NB4 (cell line): ENCODE measurements around the gene HLCS.

ENCODE experiments used
- CTCF ChIP-seq: IDR thresholded peaks from one replicate; pipeline ENCODE4 v1.5.1; 2012; ENCODE audit warnings: low read depth, low read length
- MAX ChIP-seq: IDR thresholded peaks from 2 replicates; pipeline ENCODE4 v1.6.1; 2011; ENCODE audit warnings: low read depth, low read length
- MYC ChIP-seq: IDR thresholded peaks from 2 replicates; pipeline ENCODE4 v1.6.1; 2011; ENCODE audit warnings: low read depth, low read length
- POLR2A ChIP-seq: IDR thresholded peaks from 2 replicates; pipeline ENCODE4 v1.6.1; 2011; ENCODE audit warnings: mild to moderate bottlenecking; ENCODE audit not compliant: insufficient read length; ENCODE audit errors: extremely low read depth

GRCh38 chr21:36852293-36852692 is 114.2 kb downstream of the HLCS start:
- TF ChIP-seq CTCF (no peak), POLR2A (no peak), MAX (no peak), MYC (no peak)
